ENCODE results near the gene EPC2.

- TF ChIP-seq EZH2 (IDR thresholded peaks at IDR 0.05; ENCODE audit: insufficient read depth, poor library complexity, severe bottlenecking) (no peak), EZH2phosphoT487 (IDR thresholded peaks at IDR 0.05; ENCODE audit: insufficient read depth, low read depth) (no peak)
Observed at GRCh38 chr2:148716378-148716920, 71.9 kb downstream of the EPC2 start.

Measured in GM23248 (cell line).